GM19239 (cell line): ENCODE measurements around the gene GABRB3.
"Not testable (repeated sequence)": the region's sequence is repeated elsewhere in the genome, so short reads cannot be mapped to it uniquely, and the experiment has no call there.

ENCODE experiments used
- DNase-seq: peaks from one replicate; pipeline ENCODE4 v3.0.0; 2011; ENCODE audit warnings: low spot score; ENCODE audit not compliant: insufficient read length
- FAIRE-seq: peaks from 2 replicates; lab custom pipeline; 2011; peaks lifted over from hg19 to GRCh38; lab: Jason Lieb, UNC

The GABRB3 gene

GRCh38 chr15:26738996-26739395 lies 33.9 kb downstream of the GABRB3 start:
- DNase-seq (no peak), FAIRE-seq (no peak)

GRCh38 chr15:26736502-26737248 lies 36.2 kb downstream of the GABRB3 start:
- DNase-seq (no peak), FAIRE-seq (no peak)

- DNase-seq = no peak
- no peak for FAIRE-seq
These were observed 40.9 kb downstream of the GABRB3 start for GRCh38 chr15:26731965-26732364.

GRCh38 chr15:26729581-26729980 lies 43.3 kb downstream of the GABRB3 start:
- DNase-seq (no peak), FAIRE-seq (no peak)

- FAIRE-seq (no peak), DNase-seq (no peak)
These were observed 43.8 kb downstream of the GABRB3 start for GRCh38 chr15:26729030-26729429.

GRCh38 chr15:26724381-26725150 lies 48.3 kb downstream of the GABRB3 start:
- FAIRE-seq = no peak

GRCh38 chr15:26722621-26723160 lies 50.2 kb downstream of the GABRB3 start:
- DNase-seq (no peak), FAIRE-seq (no peak)

More at GRCh38 chr15:26724381-26725150, 48.3 kb downstream of the GABRB3 start:
- no peak for DNase-seq

GRCh38 chr15:26721232-26721967 lies 51.5 kb downstream of the GABRB3 start:
- DNase-seq (no peak), FAIRE-seq (no peak)

- FAIRE-seq = no peak
- no peak for DNase-seq
These were observed 52.3 kb downstream of the GABRB3 start for GRCh38 chr15:26720546-26720945.

- FAIRE-seq, DNase-seq: not testable (repeated sequence)
These were observed 53.0 kb downstream of the GABRB3 start for GRCh38 chr15:26719866-26720265.

GRCh38 chr15:26716069-26716468 lies 56.8 kb downstream of the GABRB3 start:
- DNase-seq = no peak
- no peak for FAIRE-seq

- FAIRE-seq (no peak), DNase-seq (no peak)
These were observed 59.4 kb downstream of the GABRB3 start for GRCh38 chr15:26713498-26713897.

GRCh38 chr15:26712335-26712734 lies 60.5 kb downstream of the GABRB3 start:
- DNase-seq (no peak), FAIRE-seq (no peak)

GRCh38 chr15:26711445-26711844 lies 61.4 kb downstream of the GABRB3 start:
- FAIRE-seq = no peak

GRCh38 chr15:26702381-26702780 lies 70.5 kb downstream of the GABRB3 start:
- DNase-seq (no peak), FAIRE-seq (no peak)

More at GRCh38 chr15:26711445-26711844, 61.4 kb downstream of the GABRB3 start:
- no peak for DNase-seq

GRCh38 chr15:26698555-26698954 lies 74.3 kb downstream of the GABRB3 start:
- no peak for FAIRE-seq
- DNase-seq = no peak

GRCh38 chr15:26697913-26698312 lies 75.0 kb downstream of the GABRB3 start:
- FAIRE-seq (no peak), DNase-seq (no peak)

- no peak for DNase-seq
- FAIRE-seq = no peak
These were observed 81.6 kb downstream of the GABRB3 start for GRCh38 chr15:26691249-26691648.

GRCh38 chr15:26690778-26691177 lies 82.1 kb downstream of the GABRB3 start:
- DNase-seq (no peak), FAIRE-seq (no peak)

- no peak for DNase-seq
- no peak for FAIRE-seq
These were observed 83.4 kb downstream of the GABRB3 start for GRCh38 chr15:26689462-26689861.
